H1 (cell line): ENCODE measurements around the gene DEAF1. TPM values are rescaled to one million over a fixed set of nuclear protein-coding genes. Genes with fewer than 3 reads are reported as not detected.

Source experiments
- CTCF ChIA-PET: fragments of 300-600 bp; sonication (Branson Sonifier 250); formaldehyde crosslinking; loops from one replicate; lab custom pipeline; 2021; ENCODE audit not compliant: partially characterized antibody; lab: Charles Lee
- POLR2A ChIA-PET: fragments of 300-600 bp; sonication (Branson Sonifier 250); formaldehyde crosslinking; loops from one replicate; lab custom pipeline; 2021; ENCODE audit warnings: inconsistent platforms; ENCODE audit not compliant: partially characterized antibody; lab: Charles Lee
- DNase-seq, 2 experiments: peaks; one replicate each; pipeline versions ENCODE4 v3.0.0 to v3.0.0-alpha.2; 2010 to 2022; ENCODE audit warnings: low spot score in 2 of 2, low read depth in 1 of 2, mixed read lengths in 1 of 2
- FAIRE-seq: peaks from 2 replicates; lab custom pipeline; 2011; peaks lifted over from hg19 to GRCh38; lab: Jason Lieb, UNC
- H2AFZ ChIP-seq: 2 replicates; pipeline ENCODE4 v1.8.1; 2012; ENCODE audit warnings: low read length, inconsistent platforms
- H2AK5ac ChIP-seq: 2 replicates; pipeline ENCODE4 v1.6.1; 2013; ENCODE audit warnings: low read depth, low read length
- H2BK120ac ChIP-seq: replicated peaks from 2 replicates; pipeline ENCODE3; 2013; ENCODE audit warnings: low read depth, low read length, inconsistent platforms
- H2BK12ac ChIP-seq: 2 replicates; pipeline ENCODE4 v1.6.1; 2013; ENCODE audit warnings: low read depth, low read length
- H2BK15ac ChIP-seq: 2 replicates; pipeline ENCODE4 v1.6.1; 2013; ENCODE audit warnings: low read length
- H2BK20ac ChIP-seq: 2 replicates; pipeline ENCODE4 v1.6.1; 2013; ENCODE audit warnings: low read length
- H2BK5ac ChIP-seq: 2 replicates; pipeline ENCODE4 v1.6.1; 2013; ENCODE audit warnings: low read depth, low read length
- H3K14ac ChIP-seq: 2 replicates; pipeline ENCODE4 v1.6.1; 2013; ENCODE audit warnings: inconsistent platforms; ENCODE audit not compliant: insufficient read length
- H3K18ac ChIP-seq: 2 replicates; pipeline ENCODE4 v1.6.1; 2013; ENCODE audit warnings: low read length; ENCODE audit errors: extremely low read depth
- H3K23ac ChIP-seq: 2 replicates; pipeline ENCODE4 v1.6.1; 2013; ENCODE audit warnings: inconsistent platforms; ENCODE audit not compliant: insufficient read length
- H3K23me2 ChIP-seq: 2 replicates; pipeline ENCODE4 v1.6.1; 2013; ENCODE audit warnings: low read depth, low read length
- H3K27ac ChIP-seq: 2 replicates; pipeline ENCODE4 v1.6.1; 2011; ENCODE audit warnings: low read depth, low read length, inconsistent platforms
- H3K27me3 ChIP-seq, 4 experiments: replicated peaks in 1 of 4; 1 replicate in 1 of 4; 2 replicates in 3 of 4; pipeline versions ENCODE4 v1.6.1 to v1.8.1; 2011 to 2013; ENCODE audit warnings: low read length in 3 of 4, mild to moderate bottlenecking in 3 of 4, inconsistent platforms in 2 of 4, mixed read lengths in 2 of 4, moderate library complexity in 1 of 4; ENCODE audit not compliant: control insufficient read depth in 3 of 4, insufficient read depth in 3 of 4; ENCODE audit errors: extremely low read depth in 1 of 4
- H3K36me3 ChIP-seq, 4 experiments: 2 replicates each; pipeline versions ENCODE4 v1.6.1 to v1.8.1; 2011 to 2013; ENCODE audit warnings: mild to moderate bottlenecking in 4 of 4, low read length in 3 of 4, moderate library complexity in 2 of 4, control low read depth in 1 of 4, inconsistent platforms in 1 of 4; ENCODE audit not compliant: insufficient read depth in 4 of 4, control insufficient read depth in 2 of 4
- H3K4ac ChIP-seq: replicated peaks from 2 replicates; pipeline ENCODE3; 2013; ENCODE audit warnings: low read length, low read depth, mixed read lengths, inconsistent platforms; ENCODE audit not compliant: insufficient read length
- H3K4me1 ChIP-seq, 4 experiments: replicated peaks in 1 of 4; 1 replicate in 1 of 4; 2 replicates in 3 of 4; pipeline versions ENCODE4 v1.6.1 to v1.8.1; 2011 to 2013; ENCODE audit warnings: low read length in 3 of 4, inconsistent platforms in 2 of 4, mixed read lengths in 1 of 4; ENCODE audit not compliant: insufficient read depth in 4 of 4, control insufficient read depth in 3 of 4
- H3K4me2 ChIP-seq, 2 experiments: 2 replicates each; pipeline versions ENCODE4 v1.6.1 to v1.8.1; 2011 to 2013; ENCODE audit warnings: low read depth in 2 of 2, low read length in 2 of 2, control low read depth in 1 of 2, inconsistent platforms in 1 of 2, mild to moderate bottlenecking in 1 of 2; ENCODE audit not compliant: insufficient read depth in 1 of 2
- H3K4me3 ChIP-seq, 4 experiments: fragments of 200-600, 300-600 bp in 1 of 4; sonication (generic), shearing (Covaris generic), sonication (Bioruptor Twin) in 1 of 4; 2 replicates each; pipeline versions ENCODE4 v1.5.1 to v1.8.1; 2011 to 2016; ENCODE audit warnings: low read length in 4 of 4, low read depth in 3 of 4, control low read depth in 2 of 4, inconsistent platforms in 2 of 4, mild to moderate bottlenecking in 2 of 4, mixed read lengths in 1 of 4, moderate library complexity in 1 of 4; ENCODE audit not compliant: insufficient read depth in 2 of 4; ENCODE audit errors: extremely low read depth in 1 of 4
- H3K56ac ChIP-seq: replicated peaks from 2 replicates; pipeline ENCODE3; 2013; ENCODE audit warnings: low read depth, mild to moderate bottlenecking, mixed read lengths, low read length, inconsistent platforms; ENCODE audit not compliant: insufficient read length
- H3K79me1 ChIP-seq: 2 replicates; pipeline ENCODE4 v1.6.1; 2013; ENCODE audit warnings: low read depth, low read length, control low read depth
- H3K79me2 ChIP-seq, 2 experiments: 2 replicates each; pipeline versions ENCODE4 v1.6.1 to v1.8.1; 2012 to 2013; ENCODE audit warnings: low read length in 2 of 2, mild to moderate bottlenecking in 2 of 2, inconsistent platforms in 1 of 2; ENCODE audit not compliant: insufficient read depth in 2 of 2, control insufficient read depth in 1 of 2
- H3K9ac ChIP-seq, 4 experiments: replicated peaks in 1 of 4; 1 replicate in 1 of 4; 2 replicates in 3 of 4; pipeline versions ENCODE4 v1.6.1 to v1.8.1; 2011 to 2013; ENCODE audit warnings: low read depth in 3 of 4, low read length in 3 of 4, control low read depth in 2 of 4, mild to moderate bottlenecking in 2 of 4, moderate library complexity in 2 of 4, inconsistent platforms in 1 of 4; ENCODE audit errors: extremely low read depth in 1 of 4
- H3K9me3 ChIP-seq, 2 experiments: 2 replicates each; pipeline versions ENCODE4 v1.6.1 to v1.8.1; 2012 to 2013; ENCODE audit warnings: mild to moderate bottlenecking in 2 of 2, moderate library complexity in 2 of 2, control low read depth in 1 of 2, inconsistent platforms in 1 of 2, low read depth in 1 of 2, low read length in 1 of 2, mixed read lengths in 1 of 2; ENCODE audit not compliant: insufficient read depth in 2 of 2
- H4K20me1 ChIP-seq, 2 experiments: replicated peaks in 1 of 2; 2 replicates each; pipeline versions ENCODE3 to v1.8.1; 2011 to 2013; ENCODE audit warnings: inconsistent platforms in 2 of 2, low read length in 2 of 2, mild to moderate bottlenecking in 1 of 2; ENCODE audit not compliant: insufficient read depth in 2 of 2, control insufficient read depth in 1 of 2
- H4K5ac ChIP-seq: 2 replicates; pipeline ENCODE4 v1.6.1; 2013; ENCODE audit warnings: low read length, low read depth, mixed read lengths, inconsistent platforms; ENCODE audit not compliant: insufficient read length
- H4K8ac ChIP-seq: 2 replicates; pipeline ENCODE4 v1.8.0; 2013; ENCODE audit warnings: mild to moderate bottlenecking, moderate library complexity, low read length, inconsistent platforms; ENCODE audit not compliant: insufficient read depth; ENCODE audit errors: extremely low read depth
- H4K91ac ChIP-seq: replicated peaks from 2 replicates; pipeline ENCODE3; 2013; ENCODE audit warnings: low read length, mixed read lengths, inconsistent platforms; ENCODE audit not compliant: insufficient read length
- SIN3A ChIP-seq, 2 experiments: IDR thresholded peaks in 1 of 2; conservative IDR thresholded peaks in 1 of 2; 2 replicates each; pipeline ENCODE4 v1.6.1; 2011 to 2012; ENCODE audit warnings: low read length in 2 of 2, improper control_type of control experiment in 1 of 2, low read depth in 1 of 2, mild to moderate bottlenecking in 1 of 2
- SP1 ChIP-seq: IDR thresholded peaks from 2 replicates; pipeline ENCODE4 v1.6.1; 2011; ENCODE audit warnings: low read depth, low read length
- SP4 ChIP-seq: IDR thresholded peaks from 2 replicates; pipeline ENCODE4 v1.6.1; 2012; ENCODE audit warnings: low read length, inconsistent platforms
- YY1 ChIP-seq: IDR thresholded peaks from 2 replicates; pipeline ENCODE4 v1.6.1; 2011; ENCODE audit warnings: low read depth, mild to moderate bottlenecking, low read length
- WGBS, 2 experiments: shearing (Covaris generic) in 1 of 2; methylation state at CpG; one replicate each; pipeline versions ENCODE4 v1.1.6 to v1.1.7; 2013 to 2015; ENCODE audit warnings: low lambda C conversion rate in 2 of 2, mixed read lengths in 2 of 2, inconsistent platforms in 1 of 2, low coverage in 1 of 2, missing lambda C conversion rate in 1 of 2; ENCODE audit not compliant: insufficient replicate concordance in 2 of 2, insufficient coverage in 1 of 2, insufficient read length in 1 of 2; ENCODE audit errors: extremely low coverage in 1 of 2, missing lambda C conversion rate in 1 of 2; 5-methylcytosine and 5-hydroxymethylcytosine counted together
- polyA plus RNA-seq, 7 experiments: library from polyadenylated mRNA; depleted of rRNA in 3 of 7; stranded (reverse) in 5 of 7; unstranded in 2 of 7; fragments of >200 nt in 5 of 7; fragments of 200-250 nt in 2 of 7; gene quantifications; 1 replicate in 5 of 7; 2 replicates in 1 of 7; 4 replicates in 1 of 7; pipeline versions ENCODE4 v1.2.1 to v1.2.3, GENCODE V29; 2011 to 2013; ENCODE audit warnings: missing spikeins in 2 of 7, mixed read lengths in 2 of 7
- total RNA-seq: library from RNA; stranded (reverse); fragmentation: NEBNext Ultra II Directional; extraction: Animal tissue kit (Norgen Biotek cat#: 25700); gene quantifications from 2 replicates; pipeline ENCODE4 v1.2.1, GENCODE V29; 2021

Gene DEAF1
- total and polyA plus RNA-seq, 2 of the 8 experiments (the other 6 are each of a cell fraction or from before 2014, with no cell fraction given) = 47.3 to 58.4 TPM

- Histone ChIP-seq H2BK20ac (no peak overlapping the region), H4K91ac (peak overlapping the region; percentile 99), H3K56ac (peak overlapping the region; percentile 98), H3K23me2 (peaks cover 7% of the 10 kb centered on the region; the same call in 1 of the 2 replicates), H3K4me1 (peaks cover 0 to 28% (median 11%) of the 10 kb centered on the region in 4 experiments; a peak in 6 of 7 replicates), H2BK120ac (no peak overlapping the region), H3K14ac (no peak overlapping the region), H2BK12ac (peak overlapping the region; percentile 92; the same call in 1 of the 2 replicates), H3K18ac (peak overlapping the region; percentile 100), H4K5ac (peak overlapping the region; percentile 99), H3K79me2 (peaks cover 5 to 33% of the 10 kb centered on the region in 2 experiments; a peak in 3 of 4 replicates), H2AFZ (no peak overlapping the region; the same call in 1 of the 2 replicates), H3K27ac (peak overlapping the region; percentile 97), H2AK5ac (no peak overlapping the region), H3K79me1 (peaks cover 7% of the 10 kb centered on the region; the same call in 1 of the 2 replicates), H3K9me3 (peaks cover 0 to 2% of the 10 kb centered on the region in 2 experiments; a peak in 1 of 4 replicates), H3K27me3 (no peaks in the 10 kb centered on the region), H3K4ac (peak overlapping the region; percentile 98), H3K36me3 (peaks cover 0 to 3% (median 0%) of the 10 kb centered on the region in 4 experiments; a peak in 1 of 8 replicates), H3K4me3 (peak overlapping the region; percentile 62 to 92 (median 77)), H4K20me1 (peaks cover 9 to 10% of the 10 kb centered on the region in 2 experiments), H4K8ac (peak overlapping the region; percentile 99), H3K4me2 (peak overlapping the region; percentile 33 to 63), H3K9ac (peak overlapping the region; percentile 94 to 98 (median 98)), H2BK5ac (peak overlapping the region; percentile 99), H2BK15ac (no peak overlapping the region; the same call in 1 of the 2 replicates), H3K23ac (no peak overlapping the region)
- no peak for TF ChIP-seq SP1
- no peak for TF ChIP-seq SIN3A (conservative IDR thresholded peaks at IDR 0.05 in 1 of 2, IDR thresholded peaks at IDR 0.05 in 1 of 2; ENCODE audit: low read depth in 1 of 2, low read length in 2 of 2)
- no peak for TF ChIP-seq YY1
- peak; percentile 98 for TF ChIP-seq SP4
- DNase-seq (no peak), FAIRE-seq (no peak)
- ChIA-PET POLR2A (interaction anchor here (1.0 to 3.2 kb wide), 10 partner anchors 9 to 124 kb away, joined by 4 to 16 read pairs (median 9); partner anchors contain the start of genes PNPLA2 and TALDO1), CTCF (interaction anchor here (0.7 to 4.9 kb wide), 7 partner anchors 11 to 70 kb away, joined by 3 to 37 read pairs (median 3); partner anchors contain the start of gene EPS8L2)
- 1% methylated on average over 22 of the region's 25 CpGs; no CpG with 5 or more reads in 1 of the 2 experiments for WGBS, 2 experiments
Measured at GRCh38 chr11:695288-695537, 191 bp upstream of the DEAF1 start.
